HTR-8/SVneo (cell line): Measurements from ENCODE around the gene NADSYN1.
"Not testable (repeated sequence)": the region's sequence is repeated elsewhere in the genome, so short reads cannot be mapped to it uniquely, and the experiment has no call there.

Source experiments
- DNase-seq: peaks from one replicate; pipeline ENCODE4 v3.0.0; 2011; ENCODE audit warnings: low spot score, mixed read lengths; ENCODE audit not compliant: insufficient read length
- FAIRE-seq: peaks from 2 replicates; lab custom pipeline; 2011; peaks lifted over from hg19 to GRCh38; lab: Jason Lieb, UNC

Gene NADSYN1

DNA sequence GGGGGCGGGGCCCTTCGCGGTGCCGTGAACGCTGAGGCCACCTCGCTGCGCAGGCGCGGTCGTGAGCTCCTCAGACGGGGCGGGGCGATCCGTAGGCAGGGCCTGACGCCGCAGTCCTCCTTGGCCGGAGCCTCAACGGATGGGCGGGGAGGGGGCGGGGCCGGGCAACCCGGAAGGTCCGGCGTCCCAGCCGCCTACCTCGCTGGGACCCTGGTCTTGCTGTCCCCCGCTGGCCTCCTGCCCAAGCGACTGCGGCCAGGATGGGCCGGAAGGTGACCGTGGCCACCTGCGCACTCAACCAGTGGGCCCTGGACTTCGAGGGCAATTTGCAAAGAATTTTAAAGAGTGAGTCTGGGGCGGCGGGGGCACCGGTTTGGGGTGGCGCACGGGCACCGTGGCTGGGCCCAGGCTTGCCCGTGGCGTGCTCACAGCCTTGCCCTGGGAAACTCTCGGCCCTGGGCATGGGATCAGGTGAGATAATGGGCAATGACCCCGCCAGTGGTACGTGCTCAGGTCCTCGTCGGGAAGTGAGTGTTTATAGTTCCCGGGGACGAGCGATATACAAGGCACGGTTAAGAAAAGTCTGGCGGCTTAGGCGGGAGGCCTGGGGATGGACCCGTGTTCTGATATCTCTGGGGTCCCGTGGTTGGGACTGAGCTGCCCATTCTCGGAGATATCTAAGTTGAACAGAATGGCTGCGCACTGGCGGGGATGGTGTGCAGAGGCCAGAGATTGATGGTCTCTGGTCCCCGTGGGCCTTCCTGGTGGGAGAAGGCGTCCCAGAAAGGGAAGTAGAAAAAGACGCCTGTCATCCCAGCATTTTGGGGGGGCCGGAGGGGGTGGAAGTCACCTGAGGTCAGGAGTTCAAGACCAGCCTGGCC, at the start of gene NADSYN1:
Gene NADSYN1, plus strand, starts transcription at position 167 of the 881 bp plus-strand sequence. Its CDS starts 94 bp downstream, at position 261.
- FAIRE-seq = peak; percentile 96
- DNase-seq = peak; percentile 98

DNA sequence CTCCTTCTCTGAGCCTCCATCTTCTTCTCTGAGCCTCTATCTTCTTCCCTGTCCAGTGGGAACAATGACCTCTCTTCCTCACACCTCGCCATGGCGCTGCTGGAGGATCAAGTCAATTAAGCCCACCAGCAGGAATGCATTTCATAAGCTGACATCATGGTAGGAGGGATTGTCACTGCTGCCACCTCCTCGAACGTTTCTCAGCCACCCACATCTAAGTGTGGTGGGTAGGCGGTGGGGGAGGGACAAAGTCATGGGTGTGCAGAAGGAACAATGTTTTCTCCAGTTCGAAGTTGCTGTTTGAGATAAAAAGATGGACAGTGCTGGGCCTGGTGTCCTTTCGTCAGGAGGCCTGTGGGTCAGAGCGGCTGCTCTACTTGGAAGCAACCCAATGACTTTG, 48.8 kb upstream of the NADSYN1 start:
- no peak for FAIRE-seq

DNA sequence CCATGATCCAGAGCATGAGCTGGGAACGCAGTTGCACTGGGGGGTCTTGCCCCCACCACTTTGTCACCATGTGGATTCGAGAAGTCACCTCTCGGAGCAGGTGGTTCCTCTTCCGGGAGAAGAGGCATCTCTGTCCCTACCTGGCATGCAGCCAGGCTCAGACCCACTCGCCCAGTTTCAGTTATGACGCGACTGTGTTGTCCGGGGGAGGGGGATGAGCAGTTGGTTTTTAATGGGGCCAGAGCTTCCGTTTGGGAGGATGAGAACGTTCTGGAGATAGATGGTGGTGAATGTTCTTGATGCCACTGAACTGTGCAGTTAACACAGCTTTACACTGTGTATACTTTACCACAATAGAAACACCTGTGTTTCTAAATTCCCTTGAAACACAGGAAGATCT, 46.3 kb upstream of the NADSYN1 start:
- no peak for FAIRE-seq
- DNase-seq = no peak

More for the DNA sequence above, 48.8 kb upstream of the NADSYN1 start:
- no peak for DNase-seq

DNA sequence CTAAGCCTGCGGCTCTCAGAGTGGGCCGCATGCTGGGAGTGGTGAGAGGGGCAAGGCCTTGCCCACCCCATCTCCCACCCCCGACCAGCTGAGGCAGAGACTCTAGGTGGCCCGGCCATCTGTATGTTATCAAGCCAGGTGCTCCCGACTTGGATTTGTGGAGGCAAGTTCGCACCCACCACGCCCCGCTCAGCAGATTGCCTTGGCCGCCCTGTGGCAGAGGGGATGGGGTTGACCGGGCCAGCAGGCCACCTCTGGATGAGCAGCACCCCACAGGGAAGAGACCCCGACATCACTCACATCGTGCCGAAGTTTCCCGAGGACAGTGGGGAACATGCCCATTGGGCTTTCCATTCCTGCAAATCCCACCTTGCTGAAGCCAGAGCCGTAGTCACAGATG, 45.6 kb upstream of the NADSYN1 start:
- FAIRE-seq (no peak), DNase-seq (no peak)

DNA sequence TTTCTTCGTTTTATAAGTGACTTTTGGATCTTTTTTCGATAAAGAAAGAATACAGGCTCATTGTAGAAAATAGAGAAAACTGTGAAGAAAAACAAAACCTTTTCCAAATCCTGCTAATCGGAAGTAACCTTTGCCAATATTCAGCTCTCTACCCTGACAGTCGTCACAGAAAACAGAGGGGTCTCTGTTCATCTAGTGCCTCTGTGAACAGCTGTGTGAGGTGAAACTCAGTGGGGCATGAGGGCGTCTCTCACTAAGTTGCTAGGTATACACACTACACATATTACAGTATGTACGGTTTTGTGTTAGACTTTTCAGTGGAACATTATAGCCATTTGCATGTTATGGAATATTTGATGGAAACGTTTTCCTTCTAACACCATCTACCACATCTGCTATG, 44.2 kb upstream of the NADSYN1 start:
- FAIRE-seq = no peak
- no peak for DNase-seq

DNA sequence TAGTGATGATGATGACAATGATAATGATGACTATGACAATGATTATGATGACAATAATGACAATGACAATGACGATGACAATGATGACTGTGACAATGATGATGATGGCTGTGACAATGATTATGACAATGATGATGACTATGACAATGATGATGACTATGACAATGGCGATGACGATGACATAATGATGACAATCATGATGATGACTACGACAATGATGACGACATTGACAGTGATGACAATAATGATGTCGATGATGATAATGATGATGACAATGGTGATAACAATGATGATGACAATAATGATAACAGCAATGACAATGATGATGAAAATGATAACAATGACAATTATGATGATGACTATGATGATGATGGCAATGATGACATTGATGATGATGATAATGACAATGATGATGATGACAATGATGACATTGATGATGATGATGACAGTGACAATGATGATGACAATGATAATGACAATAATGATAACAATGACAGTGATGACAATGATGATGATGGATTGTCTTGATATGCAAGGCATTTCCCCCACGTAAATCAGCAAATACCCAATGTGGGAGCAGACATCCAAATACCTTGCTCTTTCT, 42.5 kb upstream of the NADSYN1 start:
- DNase-seq (no peak), FAIRE-seq (peak; percentile 99)

DNA sequence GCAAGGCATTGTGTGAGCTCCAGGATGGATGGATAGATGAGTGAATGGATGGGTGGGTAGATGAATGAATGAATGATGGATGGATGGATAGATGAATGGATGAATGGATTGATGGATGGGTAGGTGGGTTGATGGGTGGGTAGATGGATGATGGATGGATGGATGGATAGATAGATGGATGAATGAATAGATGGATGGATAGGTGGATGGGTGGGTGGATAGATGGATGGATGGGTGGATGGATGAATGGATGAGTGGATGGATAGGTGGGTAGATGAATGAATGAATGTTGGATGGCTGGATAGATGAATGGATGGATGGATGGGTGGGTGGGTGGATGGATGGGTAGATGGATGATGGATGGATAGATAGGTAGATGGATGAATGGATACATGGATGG, 38.4 kb upstream of the NADSYN1 start:
- peak; percentile 65 for FAIRE-seq
- DNase-seq = no peak

DNA sequence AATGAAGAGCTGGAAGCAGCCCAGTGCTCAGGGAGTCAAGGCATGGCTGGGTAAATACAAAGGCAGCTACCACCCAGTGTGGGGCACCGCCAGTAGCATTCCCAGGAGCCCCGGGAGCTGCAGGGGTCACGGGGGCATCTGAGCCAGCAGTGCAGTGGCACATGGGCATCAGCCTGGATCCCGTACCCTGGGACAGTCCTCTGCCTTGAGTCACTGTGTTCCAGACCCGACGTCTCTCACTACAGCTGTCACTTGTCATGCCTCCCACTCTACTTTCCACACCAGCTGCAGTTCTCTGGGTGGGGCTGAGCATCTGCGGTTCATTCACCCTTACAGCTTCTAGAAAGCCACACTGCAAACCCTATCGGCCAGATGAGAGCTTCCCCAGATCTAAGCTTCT, 34.4 kb upstream of the NADSYN1 start:
- DNase-seq (no peak), FAIRE-seq (no peak)

DNA sequence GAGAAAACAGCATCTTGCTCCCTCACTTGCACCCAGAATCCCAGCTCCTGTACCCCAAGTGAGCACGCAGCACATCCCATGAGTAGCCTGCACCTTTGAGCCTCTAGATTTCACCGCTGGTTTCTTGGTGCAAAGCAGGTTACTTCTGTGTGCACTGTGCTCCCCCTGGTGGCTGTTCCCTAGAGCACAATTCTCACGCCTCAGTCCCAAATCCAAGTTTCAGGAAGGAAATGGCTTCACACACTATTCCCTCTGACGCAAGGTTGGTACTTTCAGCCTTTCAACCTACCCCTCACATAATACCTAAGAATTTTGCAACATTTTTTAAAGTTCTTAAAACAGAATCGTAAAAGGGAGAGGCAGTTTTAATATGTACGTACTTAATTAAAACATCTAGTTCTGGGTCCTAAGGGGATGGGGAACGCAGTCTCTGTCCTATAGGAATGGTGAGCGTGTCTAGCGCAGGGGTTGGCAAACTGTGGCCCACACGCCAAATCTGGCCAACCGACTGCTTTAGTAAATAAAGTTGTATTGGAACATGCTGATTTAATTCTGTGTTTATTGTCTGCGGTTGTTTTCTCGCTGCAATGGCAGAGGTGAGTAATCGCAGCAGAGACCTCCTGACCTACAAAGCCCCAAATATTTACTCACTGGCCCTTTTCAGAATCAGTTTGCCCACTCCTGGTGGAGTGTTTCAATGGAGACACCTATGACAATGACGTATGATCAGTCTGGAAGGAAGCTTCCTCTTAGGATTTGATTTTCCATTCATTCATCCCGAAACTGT, 32.4 kb upstream of the NADSYN1 start:
- peak; percentile 60 for DNase-seq
- no peak for FAIRE-seq

DNA sequence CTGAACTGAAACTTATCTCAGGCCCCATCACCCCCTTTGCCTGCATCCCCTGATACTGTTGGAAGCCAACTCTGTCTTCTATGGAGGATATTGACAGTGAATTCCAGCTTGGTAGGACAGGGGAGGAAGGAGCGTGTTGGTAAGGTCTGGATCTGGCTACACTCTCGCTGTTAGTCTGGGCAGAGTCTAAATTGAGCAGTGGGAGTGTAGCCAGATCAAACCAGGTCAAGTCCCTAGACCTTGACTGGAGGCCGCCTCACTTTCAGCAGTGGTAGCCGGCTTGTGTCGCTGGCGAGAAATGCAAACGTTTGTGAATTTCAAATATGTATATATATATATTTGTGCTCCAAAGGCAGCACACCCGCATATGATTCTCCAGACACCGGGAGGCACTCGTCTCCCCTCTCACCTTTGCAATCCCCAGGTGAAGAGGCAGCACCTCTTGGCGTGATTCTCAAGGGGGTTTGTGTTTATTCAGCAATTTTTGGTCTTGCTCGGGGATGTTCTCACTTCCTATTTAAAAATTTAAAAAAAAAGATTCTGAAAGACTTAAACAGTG, 31.5 kb upstream of the NADSYN1 start:
- FAIRE-seq (peak; percentile 66), DNase-seq (no peak)

DNA sequence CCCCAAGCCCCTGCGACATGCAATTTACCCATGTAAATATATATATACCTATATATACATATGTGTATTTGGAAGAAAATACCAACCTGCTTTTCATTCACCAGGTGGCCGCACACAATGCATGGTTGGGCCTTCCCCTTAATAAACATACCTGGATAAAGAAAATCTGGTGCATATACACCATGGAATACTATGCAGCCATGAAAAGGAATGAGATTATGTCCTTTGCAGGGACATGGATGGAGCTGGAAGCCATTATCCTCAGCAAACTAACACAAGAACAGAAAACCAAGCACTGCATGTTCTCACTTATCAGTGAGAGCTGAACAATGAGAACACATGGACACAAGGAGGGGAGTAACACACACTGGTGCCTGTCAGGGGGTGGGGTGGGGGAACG, 30.7 kb upstream of the NADSYN1 start:
- DNase-seq, FAIRE-seq: not testable (repeated sequence)

DNA sequence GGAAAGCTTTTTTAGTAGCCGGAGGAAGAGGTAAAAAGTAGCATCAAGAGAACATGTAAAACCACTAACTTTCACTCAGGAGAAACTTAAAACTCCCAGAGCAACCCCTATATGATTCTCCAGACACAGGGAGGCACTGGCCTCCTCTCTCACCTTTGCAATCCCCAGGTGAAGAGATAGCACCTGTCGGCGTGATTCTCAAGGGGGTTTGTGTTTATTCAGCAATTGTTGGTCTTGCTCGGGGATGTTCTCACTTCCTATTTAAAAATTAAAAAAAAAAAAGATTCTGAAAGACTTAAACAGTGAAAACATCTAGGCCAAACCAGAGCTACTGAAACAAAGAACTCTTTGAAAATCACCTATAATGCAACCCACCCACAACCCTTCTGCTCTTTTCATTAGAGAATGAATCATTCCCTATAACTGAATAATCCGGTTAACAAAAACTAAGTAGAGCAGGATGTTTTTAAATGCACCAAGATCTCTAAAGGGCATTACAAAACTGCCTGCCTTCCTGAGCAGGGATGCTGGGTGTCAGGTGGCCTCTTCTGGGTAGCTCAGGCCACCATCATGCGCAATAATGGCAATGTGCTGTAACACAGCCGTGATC, 29.7 kb upstream of the NADSYN1 start:
- DNase-seq (no peak), FAIRE-seq (no peak)

DNA sequence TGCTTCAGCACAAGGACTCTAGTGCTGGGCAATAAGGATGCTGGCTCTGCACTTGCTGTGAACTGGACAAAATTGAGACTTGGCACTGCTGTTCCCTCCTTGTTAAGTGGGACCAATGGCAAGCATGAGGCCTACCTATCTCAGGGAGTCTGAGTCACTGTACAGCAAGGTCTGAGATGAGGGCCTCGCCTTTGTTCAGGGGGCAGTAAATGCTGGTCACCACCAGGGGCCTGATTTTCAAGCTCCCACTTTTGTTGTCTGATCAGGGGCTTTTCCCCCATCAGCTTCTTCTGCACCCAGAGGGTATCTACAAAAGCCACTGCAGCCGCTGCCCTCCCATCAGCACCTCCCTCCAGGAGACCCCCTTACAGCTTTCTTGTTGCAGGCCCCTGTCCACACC, 27.6 kb upstream of the NADSYN1 start:
- FAIRE-seq = no peak

DNA sequence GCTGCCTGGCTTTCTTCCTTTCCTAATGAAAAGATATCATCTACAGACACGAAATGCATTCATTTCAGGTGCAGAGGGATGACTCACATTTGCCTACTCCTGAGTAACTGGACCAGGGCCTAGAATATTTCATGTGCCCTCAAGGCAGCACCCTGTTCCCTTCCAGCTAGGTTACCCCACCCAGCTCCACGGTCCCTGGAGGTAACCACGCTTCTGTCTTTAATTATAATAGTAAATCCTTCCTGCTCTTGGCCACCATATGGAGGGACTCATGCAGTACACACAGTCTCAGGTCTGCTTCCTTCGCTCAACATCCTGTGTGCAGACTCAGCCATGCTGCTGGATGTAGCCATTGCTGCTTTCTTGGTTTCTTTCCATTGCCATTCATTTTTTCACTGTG, 27.1 kb upstream of the NADSYN1 start:
- DNase-seq (no peak), FAIRE-seq (no peak)

More for the DNA sequence above, 27.6 kb upstream of the NADSYN1 start:
- DNase-seq = no peak

DNA sequence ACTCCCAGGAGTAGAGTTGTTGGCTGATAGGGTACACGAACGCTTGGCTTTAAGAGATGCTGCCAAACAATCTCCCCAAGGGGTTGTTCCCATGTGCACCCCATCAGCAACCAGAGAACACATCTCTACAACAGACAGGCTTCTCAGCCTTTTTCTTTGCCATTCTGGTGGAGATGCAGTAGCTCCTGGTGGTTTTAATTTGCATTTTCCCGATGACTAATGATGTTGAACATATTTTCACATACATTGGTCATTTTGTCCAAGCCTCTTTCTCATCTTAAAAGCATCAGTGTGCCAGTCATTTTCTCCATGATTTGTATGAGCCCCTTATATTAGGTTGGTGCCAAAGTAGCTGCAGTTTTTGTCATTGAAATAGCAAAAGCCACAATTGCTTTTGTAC, 26.6 kb upstream of the NADSYN1 start:
- no peak for FAIRE-seq
- DNase-seq = no peak

DNA sequence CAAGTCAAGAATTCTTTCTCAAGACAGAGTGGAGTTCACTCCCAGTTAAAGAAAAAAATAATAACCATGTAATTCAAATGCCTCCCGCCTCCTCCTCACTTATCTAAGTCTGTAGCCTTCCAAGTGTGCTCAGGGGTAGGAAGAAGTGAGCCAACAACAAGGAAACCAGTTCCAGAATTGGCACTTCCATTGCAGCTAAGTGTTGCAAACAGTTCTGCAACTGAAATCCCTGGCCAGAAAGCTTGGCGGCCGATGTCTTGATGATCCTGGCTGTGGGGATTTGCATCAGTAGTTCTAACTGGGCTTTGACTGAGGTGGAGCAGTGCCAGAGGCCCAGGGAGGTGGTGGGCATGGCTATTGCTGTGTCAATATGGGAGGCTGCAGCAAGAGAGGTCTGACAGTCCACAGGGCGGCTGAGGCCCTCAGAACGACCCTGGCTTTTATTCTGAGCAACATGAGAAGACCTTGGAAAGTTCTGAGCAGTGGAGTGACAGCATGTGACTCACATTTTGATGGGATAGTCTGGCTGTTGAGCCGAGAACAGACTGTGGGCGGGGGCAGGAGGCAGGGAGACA, 24.1 kb upstream of the NADSYN1 start:
- FAIRE-seq (no peak), DNase-seq (no peak)

DNA sequence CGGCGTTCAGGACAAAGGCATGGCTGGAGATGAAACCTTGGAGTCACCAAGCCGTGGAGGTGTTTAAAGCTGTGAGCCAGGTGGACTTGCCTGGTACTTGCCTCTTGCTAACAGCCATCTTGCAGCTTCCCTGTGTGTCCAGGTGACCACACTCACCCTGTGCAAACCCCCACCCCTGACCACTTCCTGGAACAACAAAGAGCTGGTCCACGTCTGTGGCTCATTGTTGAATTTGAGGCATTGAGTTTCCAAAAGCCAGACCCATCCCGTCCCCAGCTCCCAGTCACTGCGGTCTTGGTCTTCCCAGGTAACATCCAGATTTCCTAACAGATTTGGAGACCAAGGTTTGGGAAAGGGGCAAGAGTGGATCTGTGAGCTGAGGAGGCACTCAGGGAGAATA, 23.3 kb upstream of the NADSYN1 start:
- DNase-seq (no peak), FAIRE-seq (no peak)

DNA sequence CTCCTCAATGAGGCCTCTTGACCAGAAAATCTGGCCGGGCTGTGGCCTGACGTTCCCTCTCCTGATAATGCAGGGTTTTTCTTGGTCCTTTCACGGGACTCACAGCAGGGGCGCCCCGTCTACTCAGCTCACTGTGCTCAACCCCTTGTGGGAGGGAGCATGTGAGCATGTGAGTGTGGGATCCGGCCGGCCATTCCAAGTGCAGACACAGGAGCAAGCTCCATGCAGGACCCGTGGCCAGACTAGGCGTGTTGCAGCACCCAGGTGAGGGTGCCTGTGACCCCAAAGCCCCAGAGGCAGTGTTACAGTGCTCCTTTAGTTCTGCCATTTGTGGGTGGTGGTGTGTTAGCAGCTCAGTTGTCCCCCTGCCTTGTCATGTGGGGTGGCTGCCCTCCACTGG, 22.8 kb upstream of the NADSYN1 start:
- no peak for DNase-seq
- FAIRE-seq = no peak

DNA sequence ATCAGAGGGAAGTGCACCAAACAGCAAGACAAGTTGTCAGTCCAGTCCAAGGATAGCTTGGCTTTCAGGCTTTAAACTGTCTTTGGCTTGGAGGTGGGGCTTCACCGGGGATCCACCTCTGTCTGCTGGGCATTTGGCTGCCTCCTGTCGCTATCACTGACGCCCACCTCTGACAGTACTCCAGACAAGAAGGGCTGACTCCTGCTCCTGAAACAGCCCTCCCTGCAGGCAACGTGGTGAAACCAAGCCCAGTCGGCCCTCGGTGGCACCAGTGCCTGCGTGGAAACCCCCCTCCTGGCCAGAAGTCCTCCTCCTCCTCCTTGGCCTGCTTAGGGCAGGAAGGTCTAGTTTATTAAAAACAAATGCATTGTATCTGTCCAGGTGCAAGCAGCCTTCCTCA, 21.7 kb upstream of the NADSYN1 start:
- FAIRE-seq (no peak), DNase-seq (no peak)
